ENCODE measurements around the gene KRTAP10-10.
"Not testable (repeated sequence)": the region's sequence is repeated elsewhere in the genome, so short reads cannot be mapped to it uniquely, and the experiment has no call there.

KRTAP10-10 gene

GRCh38 chr21:44656868-44657267, 19.7 kb downstream of the KRTAP10-10 start:
- no peak overlapping the region for H3K4me3 ChIP-seq (ENCODE audit: low read depth, low read length)
- DNase-seq (ENCODE audit: low read depth, low spot score), result no peak
- TF ChIP-seq CTCF (IDR thresholded peaks at IDR 0.05; ENCODE audit: insufficient read depth, low read length, missing control alignments), result no peak
- ChIA-PET CTCF (no interaction called here), POLR2A (no interaction called here)

- CTCF ChIA-PET, result no interaction called here
- H3K4me3 ChIP-seq (ENCODE audit: low read depth, low read length), result no peak within 1 kb of the TSS
- no peak for DNase-seq (ENCODE audit: low read depth, low spot score)
- POLR2A ChIA-PET, result no interaction called here
- TF ChIP-seq CTCF (IDR thresholded peaks at IDR 0.05; ENCODE audit: insufficient read depth, low read length, missing control alignments), result no peak
Observed at GRCh38 chr21:44657635-44658540, 20.7 kb downstream of the KRTAP10-10 start, which contains the start of gene KRTAP12-3. Gene KRTAP12-3, plus strand, starts transcription at chr21:44657932. Its CDS starts 48 bp downstream, at chr21:44657980.

GRCh38 chr21:44658541-44658910, 21.4 kb downstream of the KRTAP10-10 start:
- POLR2A ChIA-PET, result no interaction called here
- no peak for DNase-seq (ENCODE audit: low read depth, low spot score)
- H3K4me3 ChIP-seq (ENCODE audit: low read depth, low read length), result no peak overlapping the region
- CTCF ChIA-PET, result no interaction called here
- no peak for TF ChIP-seq CTCF (IDR thresholded peaks at IDR 0.05; ENCODE audit: insufficient read depth, low read length, missing control alignments)

GRCh38 chr21:44658913-44659595, 21.9 kb downstream of the KRTAP10-10 start:
- ChIA-PET CTCF (no interaction called here), POLR2A (no interaction called here)
- TF ChIP-seq CTCF (IDR thresholded peaks at IDR 0.05; ENCODE audit: insufficient read depth, low read length, missing control alignments), result no peak
- H3K4me3 ChIP-seq (ENCODE audit: low read depth, low read length), result no peak overlapping the region
- DNase-seq (ENCODE audit: low read depth, low spot score), result no peak

- CTCF ChIA-PET; H3K4me3 ChIP-seq (ENCODE audit: low read depth, low read length); POLR2A ChIA-PET; DNase-seq (ENCODE audit: low read depth, low spot score): not testable (repeated sequence)
Observed at GRCh38 chr21:44661567-44661966, 24.4 kb downstream of the KRTAP10-10 start.

GRCh38 chr21:44664691-44665090, 27.5 kb downstream of the KRTAP10-10 start:
- ChIA-PET POLR2A (no interaction called here), CTCF (interaction anchor here (1.1 kb wide), 1 partner anchor 129 kb away, joined by 3 read pairs; no protein-coding TSS in a partner anchor)
- DNase-seq (ENCODE audit: low read depth, low spot score), result no peak
- no peak overlapping the region for H3K4me3 ChIP-seq (ENCODE audit: low read depth, low read length)
- no peak for TF ChIP-seq CTCF (IDR thresholded peaks at IDR 0.05; ENCODE audit: insufficient read depth, low read length, missing control alignments)
